GM21423 (cell line): ENCODE data around the gene OR7C1.
"Not testable (repeated sequence)": the region's sequence is repeated elsewhere in the genome, so short reads cannot be mapped to it uniquely, and the experiment has no call there.

Experiments used
- ATAC-seq: cut with Tn5 transposase; IDR thresholded peaks from one replicate; pipeline ENCODE4 v1.9.1; 2021; ENCODE audit warnings: mild to moderate bottlenecking, moderate library complexity; ENCODE audit not compliant: unreplicated experiment

OR7C1 gene

GRCh38 chr19:14768001-14768400, 67.0 kb downstream of the OR7C1 start:
- ATAC-seq, result no peak

- ATAC-seq, result no peak
Measured at GRCh38 chr19:14767466-14767971, 67.5 kb downstream of the OR7C1 start.

- not testable (repeated sequence) for ATAC-seq
Measured at GRCh38 chr19:14765841-14766240, 69.1 kb downstream of the OR7C1 start.

GRCh38 chr19:14765403-14765802, 69.6 kb downstream of the OR7C1 start:
- not testable (repeated sequence) for ATAC-seq

GRCh38 chr19:14764401-14764800, 70.6 kb downstream of the OR7C1 start:
- no peak for ATAC-seq

GRCh38 chr19:14763497-14764145, 71.4 kb downstream of the OR7C1 start:
- ATAC-seq, result no peak

- ATAC-seq, result no peak
Measured at GRCh38 chr19:14762111-14762510, 72.9 kb downstream of the OR7C1 start.

- no peak for ATAC-seq
Measured at GRCh38 chr19:14761607-14762006, 73.4 kb downstream of the OR7C1 start.

- no peak for ATAC-seq
Measured at GRCh38 chr19:14758816-14759215, 76.2 kb downstream of the OR7C1 start.

GRCh38 chr19:14748601-14749000, 86.4 kb downstream of the OR7C1 start:
- no peak for ATAC-seq
